HPDE6-E6E7 (cell line): ENCODE measurements around the gene STAMBPL1.

Experiments used
- DNase-seq: peaks from one replicate; pipeline ENCODE4 v3.0.0; 2011; ENCODE audit warnings: missing footprints; ENCODE audit errors: extremely low spot score

The STAMBPL1 gene

DNA sequence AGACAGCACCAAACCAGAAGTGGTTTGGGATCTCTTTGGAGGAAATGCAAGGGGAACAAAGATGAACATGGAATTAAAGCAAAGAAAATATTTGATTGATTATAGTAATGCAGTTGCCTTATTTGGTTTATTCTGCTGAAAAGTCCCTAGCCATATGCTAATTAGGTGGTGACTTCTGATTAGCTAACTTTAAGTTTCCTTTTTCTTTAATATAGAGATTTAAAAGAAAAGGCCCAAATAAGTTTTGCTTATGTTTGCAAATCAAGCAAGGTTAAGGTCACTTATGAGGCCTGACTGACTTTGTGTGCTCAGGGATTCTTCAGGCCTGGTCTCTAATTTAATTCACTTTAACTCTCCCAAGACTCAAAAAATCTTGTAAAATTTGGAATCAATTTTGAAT lies 22.2 kb upstream of the STAMBPL1 start:
- DNase-seq: no peak

DNA sequence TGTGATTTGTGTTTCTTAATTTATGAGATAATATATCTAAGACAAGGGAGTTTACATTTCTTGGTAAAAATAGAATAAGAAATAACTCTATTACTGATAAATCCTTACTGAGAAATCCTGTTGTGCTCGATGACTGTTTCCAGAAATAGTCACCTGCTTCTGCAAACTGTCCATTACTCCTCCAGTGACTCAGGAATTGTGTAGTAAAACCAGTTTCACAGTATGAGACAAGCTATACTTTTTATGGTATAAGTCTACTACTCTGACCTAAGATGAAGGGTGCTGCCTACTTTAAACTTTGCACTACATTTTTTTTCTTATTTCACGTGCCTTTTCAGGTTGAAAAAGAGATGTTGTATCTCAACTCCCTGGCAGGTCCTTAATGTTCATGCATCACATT lies 21.6 kb upstream of the STAMBPL1 start:
- DNase-seq: peak; percentile 54

GRCh38 chr10:88861036-88861435 lies 19.0 kb upstream of the STAMBPL1 start:
- no peak for DNase-seq

GRCh38 chr10:88865281-88865876 lies 14.7 kb upstream of the STAMBPL1 start:
- DNase-seq: peak; percentile 19

DNA sequence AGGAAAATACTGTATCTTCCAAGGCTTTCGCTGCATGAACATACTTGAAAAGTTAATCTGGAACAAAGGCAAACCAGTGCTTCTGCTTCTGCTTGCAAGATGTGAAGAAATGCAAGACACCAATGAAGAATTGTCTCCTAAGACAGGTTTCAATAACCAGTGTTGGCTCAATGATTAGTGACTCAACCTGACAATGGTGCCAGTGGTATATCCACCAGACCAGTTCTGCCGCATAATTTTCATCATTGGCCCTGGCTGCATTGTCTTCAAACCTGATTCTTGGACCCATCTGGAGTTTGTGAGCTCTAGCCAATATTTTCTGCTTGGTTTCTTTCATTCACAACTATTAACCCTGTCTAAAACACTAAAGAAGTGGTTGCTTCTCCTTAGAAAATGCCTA lies 13.6 kb upstream of the STAMBPL1 start:
- peak; percentile 12 for DNase-seq

GRCh38 chr10:88870089-88870488 lies 10.0 kb upstream of the STAMBPL1 start:
- DNase-seq: no peak

- no peak for DNase-seq
Measured at GRCh38 chr10:88873757-88874156, 6.3 kb upstream of the STAMBPL1 start.

- DNase-seq: no peak
Measured at GRCh38 chr10:88874281-88874680, 5.8 kb upstream of the STAMBPL1 start.

GRCh38 chr10:88875081-88875480 lies 5.0 kb upstream of the STAMBPL1 start:
- DNase-seq: no peak

- no peak for DNase-seq
Measured at GRCh38 chr10:88877298-88877697, 2.7 kb upstream of the STAMBPL1 start.

DNA sequence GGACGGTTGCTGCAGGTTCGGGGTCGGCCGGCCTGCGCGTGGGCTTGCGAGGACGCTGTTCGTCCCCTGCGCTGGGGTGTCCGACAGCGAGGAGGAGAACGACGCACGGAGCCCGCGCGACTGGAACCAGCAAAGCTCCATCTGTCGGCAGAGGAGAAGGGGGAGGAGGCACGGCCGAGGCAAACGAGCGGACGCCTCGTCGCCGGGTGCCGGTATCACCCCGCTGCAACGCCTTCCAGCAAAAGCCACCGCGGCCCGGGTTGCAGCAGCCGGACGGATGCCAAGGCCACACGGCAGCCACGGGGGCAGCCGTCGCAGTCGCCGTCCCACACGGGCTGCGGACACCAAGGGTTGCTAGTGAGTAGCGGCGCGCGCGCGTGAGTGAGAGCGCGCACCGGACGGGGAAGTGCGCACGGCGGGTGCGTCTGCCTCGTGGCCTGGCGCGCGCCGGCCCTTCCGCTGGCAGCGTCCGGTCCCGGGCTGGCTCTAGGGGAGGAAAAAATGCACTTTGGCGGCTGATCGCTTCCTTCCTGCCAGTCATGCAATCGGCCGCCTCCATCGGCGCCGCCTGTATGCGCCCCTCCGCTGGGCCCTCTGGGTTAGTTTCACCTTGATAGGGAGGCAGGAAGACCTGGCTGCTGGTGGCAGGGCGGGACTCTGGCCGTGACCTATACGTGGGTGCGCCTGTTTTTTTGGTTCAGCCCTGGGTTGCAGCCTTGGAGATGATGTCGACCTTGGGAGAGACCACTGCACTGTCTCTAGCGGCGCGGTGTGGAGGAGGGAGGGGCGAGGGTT lies 434 bp downstream of the STAMBPL1 start:
- peak; percentile 64 for DNase-seq

DNA sequence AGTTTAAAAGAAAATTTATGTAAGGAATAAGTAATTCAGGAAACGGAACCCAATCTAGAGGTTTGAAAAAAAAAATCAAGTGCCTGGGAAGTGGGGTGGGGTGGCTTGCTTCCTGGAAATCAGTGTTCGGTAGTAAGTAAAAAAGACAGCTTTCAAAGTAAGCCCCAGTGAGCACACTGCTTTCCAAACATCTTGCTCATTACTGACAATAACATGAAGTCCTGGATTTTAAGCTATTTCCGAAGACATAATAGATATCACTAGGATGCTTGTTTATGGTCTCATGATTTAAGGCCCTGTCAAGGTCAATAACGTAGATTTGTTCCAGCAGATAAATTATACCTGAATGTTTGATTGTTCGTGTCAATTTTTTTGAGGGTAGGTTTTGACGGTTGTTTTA lies 1.3 kb downstream of the STAMBPL1 start:
- no peak for DNase-seq

DNA sequence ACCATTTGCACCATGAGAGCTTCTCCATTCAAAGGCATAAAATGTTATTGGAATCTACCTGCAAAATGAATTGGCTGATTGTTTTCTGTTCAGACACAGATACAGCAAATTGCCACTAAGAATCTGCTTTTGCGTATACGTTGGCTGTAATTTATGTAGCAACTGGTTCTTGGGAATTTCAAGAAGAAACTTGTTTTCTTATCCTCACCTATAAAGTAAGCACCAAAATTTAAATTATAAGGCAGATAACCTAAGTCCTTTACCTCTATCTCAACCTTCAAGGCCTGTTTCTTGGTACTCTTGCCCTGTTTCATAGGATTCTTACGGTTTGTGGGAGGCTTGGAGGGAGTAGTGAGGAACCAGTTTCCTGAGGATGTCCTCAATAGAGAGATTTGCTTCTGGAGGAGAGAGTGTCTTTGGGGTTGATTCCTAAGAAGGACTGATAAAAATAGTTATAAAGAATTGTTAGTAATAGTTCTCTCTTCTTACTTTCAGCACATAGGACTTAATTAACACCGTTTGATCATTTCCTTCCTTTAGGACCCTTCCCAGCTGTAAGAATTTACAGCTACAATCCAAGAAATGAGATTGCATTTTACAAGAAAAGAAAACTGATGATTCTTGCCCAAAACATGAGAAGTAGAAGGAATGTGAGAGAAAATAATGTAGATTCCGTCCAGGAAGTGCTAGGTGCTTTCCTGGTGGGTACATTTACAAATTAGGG lies 2.0 kb downstream of the STAMBPL1 start:
- no peak for DNase-seq

- DNase-seq: peak; percentile 38
Measured at GRCh38 chr10:88882646-88883447, 2.8 kb downstream of the STAMBPL1 start.

DNA sequence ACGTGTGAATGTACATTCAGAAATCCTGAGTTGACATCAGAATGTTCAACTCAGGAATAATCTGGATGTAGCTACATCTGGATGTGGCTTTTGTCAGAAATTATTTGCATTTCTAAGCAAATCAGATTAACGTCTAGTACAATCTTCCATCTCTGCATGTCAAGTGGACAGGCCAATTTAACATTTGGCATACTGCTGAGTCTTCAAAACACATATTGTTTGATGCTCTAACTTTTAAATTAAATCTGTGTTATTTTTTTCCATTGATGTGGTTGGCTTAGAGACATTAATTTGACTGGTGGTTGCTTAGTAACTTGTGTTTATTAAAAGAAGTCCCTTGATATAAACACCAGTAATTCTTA lies 3.4 kb downstream of the STAMBPL1 start:
- DNase-seq: no peak

DNA sequence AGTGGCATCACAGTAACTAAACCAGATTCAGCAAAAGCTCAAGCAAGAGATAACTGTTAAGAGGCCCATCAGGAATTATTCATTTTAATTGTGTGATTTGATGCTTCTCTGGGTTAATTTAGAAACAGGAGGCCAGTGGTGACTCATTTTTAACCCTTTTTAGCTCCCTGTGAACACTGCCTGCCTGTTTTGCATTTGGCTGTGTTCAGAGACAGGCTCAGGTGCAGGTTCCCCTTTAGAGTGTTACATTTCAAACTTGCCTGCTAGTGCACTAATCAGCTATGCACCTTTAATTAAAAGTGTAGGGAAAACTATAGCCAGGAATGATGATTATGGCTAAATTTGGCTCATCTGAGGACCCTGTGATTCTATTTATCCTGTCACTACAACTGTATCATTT lies 6.5 kb downstream of the STAMBPL1 start:
- DNase-seq: no peak

DNA sequence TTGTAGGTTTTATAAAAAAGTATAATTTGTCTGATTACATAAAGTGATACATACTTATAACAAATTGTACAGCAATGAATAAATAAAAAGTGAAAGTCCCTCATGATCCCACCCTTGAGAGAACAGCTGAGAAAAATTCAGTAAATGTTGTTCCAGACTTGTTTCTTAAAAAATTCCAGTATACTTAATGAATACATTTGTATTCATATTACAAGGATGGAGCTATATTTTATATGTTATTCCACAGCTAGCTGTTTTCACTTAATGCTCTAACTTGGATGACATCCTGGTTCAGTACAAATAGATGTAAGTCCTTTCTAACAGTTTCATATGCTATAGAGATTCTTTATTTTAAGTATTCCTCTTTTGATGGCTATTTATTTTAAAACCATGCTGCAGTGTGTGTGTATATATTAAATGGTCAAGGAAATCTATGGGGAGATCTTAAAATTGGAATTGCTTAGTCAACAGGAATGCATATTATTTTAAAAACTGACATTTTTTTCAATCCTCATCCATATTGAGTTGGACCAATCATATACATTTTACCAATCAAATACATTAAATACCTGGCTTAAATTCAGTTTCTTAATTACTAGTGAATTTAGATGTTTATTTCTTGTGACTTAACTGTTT lies 8.9 kb downstream of the STAMBPL1 start:
- DNase-seq: no peak

GRCh38 chr10:88889559-88890337 lies 9.7 kb downstream of the STAMBPL1 start:
- DNase-seq: no peak

DNA sequence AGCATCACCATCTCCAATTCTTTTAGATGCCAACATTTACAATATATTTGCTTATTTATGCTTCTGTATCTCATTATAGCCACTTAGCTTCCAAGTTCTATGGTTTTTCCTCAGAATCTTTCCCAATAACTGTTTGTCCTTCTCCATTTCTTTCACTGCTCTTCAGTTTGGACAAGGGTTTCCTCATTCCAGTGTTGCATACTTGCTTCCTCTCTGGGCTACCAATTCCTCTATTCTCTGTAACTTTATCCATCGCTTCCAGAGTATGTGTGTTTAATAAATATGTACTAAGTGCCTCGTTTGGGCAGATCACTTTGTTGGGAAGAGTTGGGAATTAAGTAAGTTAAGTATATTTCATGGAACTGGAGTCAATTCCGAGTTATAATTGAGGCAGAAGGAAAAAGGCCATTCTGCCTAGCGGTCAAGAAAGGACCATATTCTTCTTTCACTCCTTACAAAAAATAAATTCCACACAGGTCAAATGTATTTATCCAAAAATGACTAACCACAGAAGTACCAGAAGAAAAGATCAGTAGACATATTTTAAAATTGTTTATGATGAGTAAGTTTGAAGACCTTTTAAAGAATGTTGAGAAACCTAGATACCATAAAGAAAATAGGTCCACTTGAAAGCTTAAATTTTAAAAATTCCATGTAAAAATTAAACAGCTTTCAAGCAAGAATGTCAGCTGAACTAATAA lies 10.8 kb downstream of the STAMBPL1 start:
- no peak for DNase-seq
